IPS-11a (cell line): Measurements from ENCODE around the gene LSS.

Source experiments
- H3K4me3 ChIP-seq: one replicate; pipeline ENCODE4 v1.5.1; 2013; ENCODE audit warnings: low read depth, low read length, control low read depth

The LSS gene

GRCh38 chr21:46219591-46220239 is 8.9 kb downstream of the LSS start:
- no peak overlapping the region for H3K4me3 ChIP-seq

- no peak overlapping the region for H3K4me3 ChIP-seq
Measured at GRCh38 chr21:46218906-46219590, 9.5 kb downstream of the LSS start.

- H3K4me3 ChIP-seq, result no peak overlapping the region
Measured at GRCh38 chr21:46217511-46218196, 10.9 kb downstream of the LSS start.

GRCh38 chr21:46216132-46216747 is 12.3 kb downstream of the LSS start:
- no peak overlapping the region for H3K4me3 ChIP-seq

GRCh38 chr21:46215436-46216131 is 13.0 kb downstream of the LSS start:
- H3K4me3 ChIP-seq, result no peak overlapping the region

- no peak overlapping the region for H3K4me3 ChIP-seq
Measured at GRCh38 chr21:46214478-46215340, 13.9 kb downstream of the LSS start.

GRCh38 chr21:46213620-46214286 is 14.8 kb downstream of the LSS start:
- H3K4me3 ChIP-seq, result no peak overlapping the region

GRCh38 chr21:46212721-46213484 is 15.7 kb downstream of the LSS start:
- H3K4me3 ChIP-seq, result no peak overlapping the region

- no peak overlapping the region for H3K4me3 ChIP-seq
Measured at GRCh38 chr21:46211786-46212720, 16.5 kb downstream of the LSS start.

GRCh38 chr21:46211376-46211775 is 17.2 kb downstream of the LSS start:
- H3K4me3 ChIP-seq, result no peak overlapping the region

- no peak overlapping the region for H3K4me3 ChIP-seq
Measured at GRCh38 chr21:46210378-46211136, 18.0 kb downstream of the LSS start.

GRCh38 chr21:46208761-46209721 is 19.5 kb downstream of the LSS start:
- H3K4me3 ChIP-seq, result no peak overlapping the region

GRCh38 chr21:46207920-46208591 is 20.5 kb downstream of the LSS start:
- no peak overlapping the region for H3K4me3 ChIP-seq

- H3K4me3 ChIP-seq, result no peak overlapping the region
Measured at GRCh38 chr21:46207006-46207919, 21.3 kb downstream of the LSS start.
